ENCODE data around the gene HFM1.

GRCh38 chr1:91450260-91450659 lies 45.6 kb upstream of the HFM1 start:
- TF ChIP-seq ARNTL (CRISPR knock-in tag; IDR thresholded peaks at IDR 0.05; ENCODE audit: borderline replicate concordance, low read depth) (no peak), ZFP3 (CRISPR knock-in tag; IDR thresholded peaks at IDR 0.05) (no peak), TOX (CRISPR knock-in tag; IDR thresholded peaks at IDR 0.05; ENCODE audit: borderline replicate concordance) (no peak), RARB (CRISPR knock-in tag; IDR thresholded peaks at IDR 0.05) (no peak), ZC3H10 (CRISPR knock-in tag; IDR thresholded peaks at IDR 0.05) (no peak), PATZ1 (CRISPR knock-in tag; IDR thresholded peaks at IDR 0.05; ENCODE audit: borderline replicate concordance) (no peak), ZNF565 (CRISPR knock-in tag; conservative IDR thresholded peaks at IDR 0.05; ENCODE audit: low read depth) (no peak), CSRNP3 (CRISPR knock-in tag; IDR thresholded peaks at IDR 0.05) (no peak), GLIS3 (CRISPR knock-in tag; IDR thresholded peaks at IDR 0.05) (no peak), CSDC2 (CRISPR knock-in tag; IDR thresholded peaks at IDR 0.05) (no peak), ZNF8 (CRISPR knock-in tag; IDR thresholded peaks at IDR 0.05) (no peak)
